Right lobe of liver (tissue), 4 donors: ENCODE measurements around the gene MARCKS.

ENCODE experiments used
- POLR2A ChIP-seq: fragments of 450-650 bp; IDR thresholded peaks from one replicate; pipeline ENCODE4 v1.6.1; 2017; ENCODE audit warnings: antibody characterized with exemption, mild to moderate bottlenecking
- TF ChIP-seq, protein P1 (sequence below), 4 donors: fragments of 200-600 bp in 3 of 4; fragments of 450-650 bp in 1 of 4; IDR thresholded peaks; one replicate each; pipeline versions ENCODE4 v1.5.1 to v1.8.0; 2016 to 2022; ENCODE audit warnings: antibody characterized with exemption in 4 of 4, mild to moderate bottlenecking in 2 of 4
- donor health status: DM: no; HTN: no; CAD: no.
- donor health status: DM: no; HTN: no; CAD: no.
- donor health status: DM: no; HTN: yes; CAD: no.

GRCh38 chr6:113876695-113877094, 19.6 kb downstream of the MARCKS start:
- TF ChIP-seq, protein P1, sequence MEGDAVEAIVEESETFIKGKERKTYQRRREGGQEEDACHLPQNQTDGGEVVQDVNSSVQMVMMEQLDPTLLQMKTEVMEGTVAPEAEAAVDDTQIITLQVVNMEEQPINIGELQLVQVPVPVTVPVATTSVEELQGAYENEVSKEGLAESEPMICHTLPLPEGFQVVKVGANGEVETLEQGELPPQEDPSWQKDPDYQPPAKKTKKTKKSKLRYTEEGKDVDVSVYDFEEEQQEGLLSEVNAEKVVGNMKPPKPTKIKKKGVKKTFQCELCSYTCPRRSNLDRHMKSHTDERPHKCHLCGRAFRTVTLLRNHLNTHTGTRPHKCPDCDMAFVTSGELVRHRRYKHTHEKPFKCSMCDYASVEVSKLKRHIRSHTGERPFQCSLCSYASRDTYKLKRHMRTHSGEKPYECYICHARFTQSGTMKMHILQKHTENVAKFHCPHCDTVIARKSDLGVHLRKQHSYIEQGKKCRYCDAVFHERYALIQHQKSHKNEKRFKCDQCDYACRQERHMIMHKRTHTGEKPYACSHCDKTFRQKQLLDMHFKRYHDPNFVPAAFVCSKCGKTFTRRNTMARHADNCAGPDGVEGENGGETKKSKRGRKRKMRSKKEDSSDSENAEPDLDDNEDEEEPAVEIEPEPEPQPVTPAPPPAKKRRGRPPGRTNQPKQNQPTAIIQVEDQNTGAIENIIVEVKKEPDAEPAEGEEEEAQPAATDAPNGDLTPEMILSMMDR (IDR thresholded peaks at IDR 0.05) = peak in 1 of 4 donors; percentile 8
- no peak for TF ChIP-seq POLR2A
